Measurements from ENCODE around the gene TEPSIN.

Gene TEPSIN

GRCh38 chr17:81217491-81217890 lies 21.4 kb downstream of the TEPSIN start:
- no peak overlapping the region for H3K4me3 Mint-ChIP-seq

GRCh38 chr17:81213978-81214377 lies 24.9 kb downstream of the TEPSIN start:
- Mint-ChIP-seq H3K4me3 (no peak overlapping the region), H3K36me3 (ENCODE audit: low read depth) (no peaks in the 10 kb centered on the region), H3K27ac (no peak overlapping the region), H3K4me1 (no peaks in the 10 kb centered on the region), H3K9me3 (no peaks in the 10 kb centered on the region), H3K27me3 (no peaks in the 10 kb centered on the region)
- ATAC-seq (no peak), DNase-seq (no peak)

More at GRCh38 chr17:81217491-81217890, 21.4 kb downstream of the TEPSIN start:
- Mint-ChIP-seq H3K27ac (no peak overlapping the region), H3K27me3 (no peaks in the 10 kb centered on the region), H3K4me1 (peaks cover 5% of the 10 kb centered on the region), H3K9me3 (no peaks in the 10 kb centered on the region), H3K36me3 (ENCODE audit: low read depth) (no peaks in the 10 kb centered on the region)
- DNase-seq = no peak
- no peak for ATAC-seq

- no peaks in the 10 kb centered on the region for H3K4me1 Mint-ChIP-seq
- no peak overlapping the region for H3K4me3 Mint-ChIP-seq
- no peaks in the 10 kb centered on the region for H3K9me3 Mint-ChIP-seq
- ATAC-seq (no peak), DNase-seq (no peak)
- no peaks in the 10 kb centered on the region for H3K27me3 Mint-ChIP-seq
- H3K27ac Mint-ChIP-seq = no peak overlapping the region
- no peaks in the 10 kb centered on the region for H3K36me3 Mint-ChIP-seq (ENCODE audit: low read depth)
Measured at GRCh38 chr17:81212365-81212764, 26.5 kb downstream of the TEPSIN start.

- no peak for DNase-seq
- Mint-ChIP-seq H3K4me1 (no peaks in the 10 kb centered on the region), H3K4me3 (no peak overlapping the region), H3K27me3 (no peaks in the 10 kb centered on the region), H3K27ac (no peak overlapping the region), H3K9me3 (no peaks in the 10 kb centered on the region), H3K36me3 (ENCODE audit: low read depth) (no peaks in the 10 kb centered on the region)
- no peak for ATAC-seq
Measured at GRCh38 chr17:81210868-81211267, 28.0 kb downstream of the TEPSIN start.

GRCh38 chr17:81210466-81210865 lies 28.4 kb downstream of the TEPSIN start:
- no peak for DNase-seq
- no peak overlapping the region for H3K4me3 Mint-ChIP-seq
- ATAC-seq = no peak
- no peaks in the 10 kb centered on the region for H3K27me3 Mint-ChIP-seq
- no peaks in the 10 kb centered on the region for H3K4me1 Mint-ChIP-seq
- no peaks in the 10 kb centered on the region for H3K36me3 Mint-ChIP-seq (ENCODE audit: low read depth)
- H3K9me3 Mint-ChIP-seq = no peaks in the 10 kb centered on the region
- H3K27ac Mint-ChIP-seq = no peak overlapping the region

- Mint-ChIP-seq H3K36me3 (ENCODE audit: low read depth) (no peaks in the 10 kb centered on the region), H3K27me3 (no peaks in the 10 kb centered on the region), H3K4me3 (no peak overlapping the region), H3K27ac (no peak overlapping the region), H3K4me1 (no peaks in the 10 kb centered on the region), H3K9me3 (no peaks in the 10 kb centered on the region)
- DNase-seq (no peak), ATAC-seq (no peak)
Measured at GRCh38 chr17:81209141-81209540, 29.7 kb downstream of the TEPSIN start.

- Mint-ChIP-seq H3K36me3 (ENCODE audit: low read depth) (no peaks in the 10 kb centered on the region), H3K4me3 (no peak overlapping the region), H3K9me3 (no peaks in the 10 kb centered on the region), H3K4me1 (no peaks in the 10 kb centered on the region), H3K27ac (no peak overlapping the region), H3K27me3 (no peaks in the 10 kb centered on the region)
- ATAC-seq = no peak
- DNase-seq = no peak
Measured at GRCh38 chr17:81208651-81209050, 30.2 kb downstream of the TEPSIN start.

- peak; percentile 34 for ATAC-seq
- peak overlapping the region; percentile 60 for H3K27ac Mint-ChIP-seq
- no peak overlapping the region for H3K4me3 Mint-ChIP-seq
Measured at GRCh38 chr17:81207610-81208581, 31.0 kb downstream of the TEPSIN start.

GRCh38 chr17:81206657-81207056 lies 32.2 kb downstream of the TEPSIN start:
- DNase-seq (no peak), ATAC-seq (no peak)
- no peak overlapping the region for H3K4me3 Mint-ChIP-seq
- H3K36me3 Mint-ChIP-seq (ENCODE audit: low read depth) = no peaks in the 10 kb centered on the region
- no peaks in the 10 kb centered on the region for H3K27me3 Mint-ChIP-seq
- H3K9me3 Mint-ChIP-seq = no peaks in the 10 kb centered on the region
- H3K4me1 Mint-ChIP-seq = no peaks in the 10 kb centered on the region
- H3K27ac Mint-ChIP-seq = no peak overlapping the region

More at GRCh38 chr17:81207610-81208581, 31.0 kb downstream of the TEPSIN start:
- Mint-ChIP-seq H3K27me3 (no peaks in the 10 kb centered on the region), H3K9me3 (no peaks in the 10 kb centered on the region), H3K36me3 (ENCODE audit: low read depth) (no peaks in the 10 kb centered on the region), H3K4me1 (no peaks in the 10 kb centered on the region)
- no peak for DNase-seq

GRCh38 chr17:81206166-81206565 lies 32.7 kb downstream of the TEPSIN start:
- Mint-ChIP-seq H3K36me3 (ENCODE audit: low read depth) (no peaks in the 10 kb centered on the region), H3K27ac (no peak overlapping the region), H3K9me3 (no peaks in the 10 kb centered on the region), H3K4me3 (no peak overlapping the region), H3K27me3 (no peaks in the 10 kb centered on the region), H3K4me1 (no peaks in the 10 kb centered on the region)
- ATAC-seq (no peak), DNase-seq (no peak)

GRCh38 chr17:81204578-81204977 lies 34.3 kb downstream of the TEPSIN start:
- no peak overlapping the region for H3K4me3 Mint-ChIP-seq
- H3K9me3 Mint-ChIP-seq = no peaks in the 10 kb centered on the region
- ATAC-seq = no peak
- H3K27ac Mint-ChIP-seq = no peak overlapping the region
- H3K4me1 Mint-ChIP-seq = no peaks in the 10 kb centered on the region
- H3K36me3 Mint-ChIP-seq (ENCODE audit: low read depth) = no peaks in the 10 kb centered on the region
- DNase-seq = no peak
- no peaks in the 10 kb centered on the region for H3K27me3 Mint-ChIP-seq

GRCh38 chr17:81203136-81203535 lies 35.7 kb downstream of the TEPSIN start:
- H3K9me3 Mint-ChIP-seq = no peaks in the 10 kb centered on the region
- no peaks in the 10 kb centered on the region for H3K36me3 Mint-ChIP-seq (ENCODE audit: low read depth)
- DNase-seq (no peak), ATAC-seq (no peak)
- H3K4me1 Mint-ChIP-seq = no peaks in the 10 kb centered on the region
- H3K4me3 Mint-ChIP-seq = no peak overlapping the region
- H3K27ac Mint-ChIP-seq = no peak overlapping the region
- H3K27me3 Mint-ChIP-seq = no peaks in the 10 kb centered on the region

GRCh38 chr17:81202318-81202717 lies 36.5 kb downstream of the TEPSIN start:
- no peak overlapping the region for H3K27ac Mint-ChIP-seq
- H3K4me1 Mint-ChIP-seq = no peaks in the 10 kb centered on the region
- no peak overlapping the region for H3K4me3 Mint-ChIP-seq
- ATAC-seq (no peak), DNase-seq (no peak)
- no peaks in the 10 kb centered on the region for H3K9me3 Mint-ChIP-seq
- no peaks in the 10 kb centered on the region for H3K27me3 Mint-ChIP-seq
- H3K36me3 Mint-ChIP-seq (ENCODE audit: low read depth) = no peaks in the 10 kb centered on the region

- Mint-ChIP-seq H3K27ac (no peak overlapping the region), H3K27me3 (no peaks in the 10 kb centered on the region), H3K4me1 (no peaks in the 10 kb centered on the region), H3K36me3 (ENCODE audit: low read depth) (no peaks in the 10 kb centered on the region), H3K9me3 (no peaks in the 10 kb centered on the region), H3K4me3 (no peak overlapping the region)
- ATAC-seq (peak; percentile 65), DNase-seq (peak; percentile 24)
Measured at GRCh38 chr17:81200695-81201580, 37.9 kb downstream of the TEPSIN start.

GRCh38 chr17:81200201-81200600 lies 38.7 kb downstream of the TEPSIN start:
- ATAC-seq = no peak
- no peak overlapping the region for H3K27ac Mint-ChIP-seq
- H3K9me3 Mint-ChIP-seq = no peaks in the 10 kb centered on the region
- no peak overlapping the region for H3K4me3 Mint-ChIP-seq
- DNase-seq = no peak
- no peaks in the 10 kb centered on the region for H3K27me3 Mint-ChIP-seq
- H3K36me3 Mint-ChIP-seq (ENCODE audit: low read depth) = no peaks in the 10 kb centered on the region
- no peaks in the 10 kb centered on the region for H3K4me1 Mint-ChIP-seq
